Esophagus (tissue), 2 donors: Measurements from ENCODE around the gene PPEF2. TPM values are rescaled to one million over a fixed set of nuclear protein-coding genes. Genes with fewer than 3 reads are reported as not detected.

Experiments used
- H3K27ac ChIP-seq, 2 donors: one replicate each; pipeline ENCODE4 v1.5.1; 2013; ENCODE audit warnings: low read depth in 2 of 2, mild to moderate bottlenecking in 2 of 2, inconsistent platforms in 1 of 2, low read length in 1 of 2, moderate library complexity in 1 of 2
- H3K27me3 ChIP-seq, 2 donors: one replicate each; pipeline ENCODE4 v1.6.1; 2013; ENCODE audit warnings: low read length in 2 of 2, control low read depth in 1 of 2, mild to moderate bottlenecking in 1 of 2; ENCODE audit not compliant: insufficient read depth in 2 of 2, control insufficient read depth in 1 of 2
- H3K36me3 ChIP-seq, 2 donors: one replicate each; pipeline ENCODE4 v1.6.1; 2013; ENCODE audit warnings: low read length in 1 of 2; ENCODE audit not compliant: control insufficient read depth in 2 of 2, insufficient read depth in 2 of 2
- H3K4me1 ChIP-seq, 2 donors: one replicate each; pipeline ENCODE4 v1.6.1; 2013; ENCODE audit warnings: low read length in 1 of 2; ENCODE audit not compliant: control insufficient read depth in 2 of 2, insufficient read depth in 2 of 2
- H3K4me3 ChIP-seq, 2 donors: one replicate each; pipeline ENCODE4 v1.5.1; 2013; ENCODE audit warnings: low read length in 2 of 2, mild to moderate bottlenecking in 2 of 2, low read depth in 1 of 2, moderate library complexity in 1 of 2
- H3K9me3 ChIP-seq, 2 donors: one replicate each; pipeline ENCODE4 v1.6.1; 2013; ENCODE audit warnings: mild to moderate bottlenecking in 2 of 2, low read depth in 1 of 2, low read length in 1 of 2, moderate library complexity in 1 of 2; ENCODE audit not compliant: control insufficient read depth in 2 of 2, insufficient read depth in 1 of 2
- WGBS, 2 donors: extraction: QIAGEN DNeasy Blood & Tissue Kit; methylation state at CpG; one replicate each; pipeline ENCODE4 v1.1.7; 2013; 5-methylcytosine and 5-hydroxymethylcytosine counted together
- polyA plus RNA-seq, 2 donors: library from polyadenylated mRNA; stranded (reverse); fragments of 200-250 nt; gene quantifications; one replicate each; pipeline ENCODE4 v1.2.3, GENCODE V29; 2013
- donor health status: healthy with polysubstance abuse.
- donor health status: Bipolar disorder and iron deficiency.

Gene PPEF2
- polyA plus RNA-seq, 2 donors = not detected

- Histone ChIP-seq H3K27me3 (no peaks in the 10 kb centered on the region), H3K9me3 (no peaks in the 10 kb centered on the region), H3K4me3 (no peak overlapping the region), H3K36me3 (no peaks in the 10 kb centered on the region), H3K27ac (no peak overlapping the region), H3K4me1 (no peaks in the 10 kb centered on the region)
- 85% methylated on average over 5 of the region's 5 CpGs for WGBS, 2 donors
These were observed 80.3 kb downstream of the PPEF2 start for GRCh38 chr4:75821966-75822365.

DNA sequence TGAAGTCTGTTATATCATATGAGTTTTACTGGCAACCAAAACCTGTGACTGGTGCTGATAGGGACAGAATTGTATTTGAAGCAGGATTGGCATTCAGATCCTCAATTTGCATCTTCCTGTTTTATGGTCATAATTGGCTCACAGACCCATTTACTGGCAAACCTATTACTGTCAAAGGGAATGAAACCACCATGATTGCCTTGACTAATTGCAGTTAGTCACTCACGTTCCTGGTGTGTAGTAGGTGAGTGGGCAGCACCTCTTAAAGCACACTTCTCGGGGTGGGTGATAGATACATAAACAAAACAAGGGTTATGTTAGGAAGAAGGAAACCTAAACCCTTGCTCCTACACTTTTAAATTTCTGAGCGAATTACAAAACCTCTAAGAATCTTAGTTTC lies 81.0 kb downstream of the PPEF2 start:
- Histone ChIP-seq H3K36me3 (no peaks in the 10 kb centered on the region), H3K9me3 (no peaks in the 10 kb centered on the region), H3K4me3 (no peak overlapping the region), H3K27ac (no peak overlapping the region), H3K4me1 (no peaks in the 10 kb centered on the region), H3K27me3 (no peaks in the 10 kb centered on the region)
- 83 to 91% methylated on average over 3 of the region's 3 CpGs for WGBS, 2 donors

- Histone ChIP-seq H3K27ac (no peak overlapping the region), H3K27me3 (no peaks in the 10 kb centered on the region), H3K4me1 (no peaks in the 10 kb centered on the region), H3K9me3 (no peaks in the 10 kb centered on the region), H3K36me3 (no peaks in the 10 kb centered on the region), H3K4me3 (no peak overlapping the region)
- 63 to 83% methylated on average over 3 of the region's 3 CpGs for WGBS, 2 donors
These were observed 81.6 kb downstream of the PPEF2 start for GRCh38 chr4:75820676-75821075.

- Histone ChIP-seq H3K4me1 (no peaks in the 10 kb centered on the region), H3K36me3 (peaks cover 0 to under 1% of the 10 kb centered on the region in 2 donors), H3K27me3 (no peaks in the 10 kb centered on the region), H3K4me3 (no peak overlapping the region), H3K9me3 (no peaks in the 10 kb centered on the region), H3K27ac (no peak overlapping the region)
- 51 to 54% methylated on average over 2 of the region's 2 CpGs for WGBS, 2 donors
These were observed 82.1 kb downstream of the PPEF2 start for GRCh38 chr4:75820197-75820596.

- 74 to 95% methylated on average over 4 of the region's 4 CpGs for WGBS, 2 donors
- no peak overlapping the region for H3K27ac ChIP-seq
- H3K36me3 ChIP-seq = peaks cover 0 to 10% of the 10 kb centered on the region in 2 donors
- no peak overlapping the region for H3K4me3 ChIP-seq
- H3K9me3 ChIP-seq = no peaks in the 10 kb centered on the region
- H3K4me1 ChIP-seq = no peaks in the 10 kb centered on the region
- no peaks in the 10 kb centered on the region for H3K27me3 ChIP-seq
These were observed 83.1 kb downstream of the PPEF2 start for GRCh38 chr4:75819121-75819520.

- 81 to 94% methylated on average over 2 of the region's 2 CpGs for WGBS, 2 donors
- H3K4me3 ChIP-seq = no peak overlapping the region
- no peaks in the 10 kb centered on the region for H3K27me3 ChIP-seq
- H3K9me3 ChIP-seq = no peaks in the 10 kb centered on the region
- peaks cover 0 to 12% of the 10 kb centered on the region in 2 donors for H3K36me3 ChIP-seq
- no peaks in the 10 kb centered on the region for H3K4me1 ChIP-seq
- no peak overlapping the region for H3K27ac ChIP-seq
These were observed 84.4 kb downstream of the PPEF2 start for GRCh38 chr4:75817901-75818300.

Other genes starting within 250 kb of the PPEF2 start
- gene G3BP2, start 229.0 kb downstream of the PPEF2 start, polyA plus RNA-seq = 10 to 100 TPM in 1 of 2 donors, 1 to 10 TPM in 1; 8.4 to 28.2 TPM
- gene USO1, start 177.9 kb downstream of the PPEF2 start, polyA plus RNA-seq = 10 to 100 TPM; 33.0 to 33.6 TPM
- 10 to 100 TPM; 10.4 to 37.3 TPM for gene NAAA, start 38.6 kb upstream of the PPEF2 start, polyA plus RNA-seq
- gene SDAD1, start 88.5 kb upstream of the PPEF2 start, polyA plus RNA-seq = 10 to 100 TPM in 1 of 2 donors, 1 to 10 TPM in 1; 6.5 to 14.0 TPM
- gene CXCL9, start 105.1 kb upstream of the PPEF2 start, polyA plus RNA-seq = under 1 TPM; 0.22 to 0.29 TPM
- under 1 TPM; 0.73 to 0.77 TPM for gene CXCL10, start 121.0 kb upstream of the PPEF2 start, polyA plus RNA-seq
- gene CXCL11, start 133.6 kb upstream of the PPEF2 start, polyA plus RNA-seq = under 1 TPM in 1 of 2 donors, not detected in 1; 0.07 TPM
- under 1 TPM; 0.29 to 0.31 TPM for gene ART3, start 172.3 kb upstream of the PPEF2 start, polyA plus RNA-seq
- gene NUP54, start 245.9 kb upstream of the PPEF2 start, polyA plus RNA-seq = 10 to 100 TPM; 18.0 to 18.4 TPM